Hepatic stellate cell (primary cell): Measurements from ENCODE around the gene RALB.

Source experiments
- DNase-seq: peaks from one replicate; pipeline ENCODE4 v3.0.0; 2011; ENCODE audit warnings: low spot score

The RALB gene

DNA sequence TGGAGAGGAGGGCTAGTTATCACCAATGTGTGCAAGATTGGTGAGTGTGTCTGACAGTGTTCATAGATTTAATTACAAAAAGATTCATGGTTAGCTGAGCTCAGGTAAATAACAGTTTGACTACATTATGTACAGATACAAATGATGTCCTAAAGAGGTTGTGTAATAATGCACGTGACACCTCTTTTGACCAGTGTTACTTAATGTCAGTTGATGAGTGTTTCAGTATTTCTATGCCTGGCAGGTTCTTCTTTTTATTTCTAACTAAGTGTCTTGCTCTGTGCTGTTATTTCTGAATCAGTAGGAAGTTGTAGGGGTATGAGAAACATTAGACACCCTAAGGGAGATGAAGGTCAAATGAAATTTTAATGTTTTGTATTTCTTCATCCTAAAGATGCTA, 85.4 kb downstream of the RALB start:
- DNase-seq, result no peak

DNA sequence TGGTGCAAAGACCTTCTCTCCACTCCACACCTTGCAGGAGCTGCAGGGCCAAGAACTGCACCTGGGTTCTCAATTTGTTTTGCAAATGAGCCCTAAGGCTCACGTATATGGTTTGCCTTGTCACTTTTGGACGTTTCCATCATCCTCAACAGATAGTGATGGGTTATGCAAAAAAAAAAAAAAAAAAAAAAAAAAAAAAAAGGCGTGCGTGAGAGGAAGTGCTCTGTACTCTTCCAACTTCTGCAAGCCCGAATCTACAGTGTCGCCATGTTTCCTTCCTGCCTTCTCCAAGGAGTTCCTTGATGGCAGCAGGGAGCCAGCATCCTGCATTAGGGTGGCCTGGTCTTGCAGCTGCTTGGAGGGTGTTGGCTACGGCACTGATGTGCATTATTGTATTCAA, 89.3 kb downstream of the RALB start:
- DNase-seq, result no peak

DNA sequence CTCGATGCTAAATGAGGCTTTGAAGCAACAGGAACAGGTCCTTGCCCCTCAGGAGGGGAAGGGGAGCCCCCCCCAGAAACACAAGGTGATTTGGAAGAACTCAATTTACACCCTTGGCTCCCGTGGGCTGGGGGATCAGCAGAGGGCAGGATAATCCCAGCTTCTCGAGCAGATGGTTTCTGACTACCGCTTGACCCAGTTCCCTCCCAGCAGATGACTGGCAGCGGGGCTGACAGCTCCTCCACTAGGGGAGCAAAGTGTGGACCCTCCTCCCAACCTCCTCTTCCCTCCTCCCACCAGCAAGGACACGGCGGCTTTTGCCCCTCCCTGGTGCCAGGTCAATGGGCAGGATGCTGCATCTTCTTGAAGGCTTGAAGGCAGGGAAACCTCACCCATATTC, 89.8 kb downstream of the RALB start:
- no peak for DNase-seq

DNA sequence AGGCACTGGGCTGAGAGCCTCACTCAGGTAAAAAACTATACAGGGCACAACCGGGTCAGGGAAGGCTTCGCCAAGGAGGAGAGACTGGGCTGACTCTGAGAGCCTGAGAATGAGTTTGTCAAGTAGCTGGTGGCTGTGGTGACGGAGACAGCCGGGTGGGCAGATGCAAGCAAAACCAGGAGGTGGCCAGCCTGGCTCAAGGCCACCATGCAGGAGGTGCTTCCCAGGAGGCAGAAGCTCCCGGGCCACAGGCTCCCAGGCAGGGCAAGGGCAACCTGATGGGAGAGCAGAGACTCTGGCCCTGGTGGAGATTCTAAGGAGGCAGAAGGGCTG, 90.4 kb downstream of the RALB start:
- no peak for DNase-seq

DNA sequence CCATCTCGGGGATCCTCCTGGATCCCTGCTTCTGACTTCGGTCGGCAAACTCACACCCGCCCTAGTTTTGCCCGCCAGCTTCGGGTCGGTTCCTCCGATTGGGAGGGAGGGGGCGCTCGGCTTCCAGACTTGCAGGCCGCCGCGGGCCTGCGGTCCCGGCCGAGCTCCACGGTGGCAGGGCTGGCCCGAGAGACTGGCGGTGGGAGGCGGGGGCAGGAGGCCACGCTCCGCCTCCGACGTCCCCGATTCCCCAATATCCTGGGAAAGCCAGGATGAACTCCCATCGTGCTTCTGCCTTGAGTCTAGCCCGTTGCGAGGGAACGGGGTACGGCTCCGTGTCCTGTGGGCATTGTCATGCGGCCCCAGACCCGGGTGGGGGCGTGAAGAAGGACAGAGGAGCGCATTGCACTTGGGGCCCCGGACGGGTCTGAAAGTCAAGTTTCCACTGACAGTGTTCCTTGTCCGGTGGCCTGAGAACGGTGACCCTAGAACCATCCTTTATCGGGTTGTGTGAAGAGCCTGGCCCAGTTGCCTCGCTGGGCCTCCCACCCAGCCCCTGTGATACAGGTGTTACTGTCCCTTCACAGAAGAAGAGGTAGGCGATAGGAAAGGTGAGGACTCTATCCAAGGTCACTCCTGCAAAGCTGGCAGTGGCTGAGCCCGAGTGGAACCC, 90.9 kb downstream of the RALB start:
- peak; percentile 91 for DNase-seq
